B cell (primary cell): ENCODE measurements around the gene RNF217. TPM values are rescaled to one million over a fixed set of nuclear protein-coding genes. Genes with fewer than 3 reads are reported as not detected.

Experiments used
- ATAC-seq: fragments of 200-7000 bp; cut with Tn5 transposase; one replicate; pipeline ENCODE4 v1.10.0; 2021; ENCODE audit warnings: low read depth, mild to moderate bottlenecking, moderate number of reproducible peaks, moderate library complexity
- CTCF ChIA-PET: fragments of 350-600 bp; sonication (Branson Sonifier 250); formaldehyde crosslinking; loops from one replicate; lab custom pipeline; 2021; ENCODE audit warnings: antibody characterized with exemption, inconsistent platforms; lab: Charles Lee
- POLR2A ChIA-PET: fragments of 350-600 bp; sonication (Branson Sonifier 250); formaldehyde crosslinking; loops from one replicate; lab custom pipeline; 2021; ENCODE audit warnings: antibody characterized with exemption; lab: Charles Lee
- DNase-seq: peaks from one replicate; pipeline ENCODE4 v3.0.0; 2013
- H2AFZ ChIP-seq: 2 replicates; pipeline ENCODE4 v1.6.1; 2012; ENCODE audit warnings: mild to moderate bottlenecking, low read depth, low read length; ENCODE audit not compliant: insufficient read depth, poor library complexity, severe bottlenecking
- H3K27ac ChIP-seq, 2 donors: 1 replicate in 1 of 2; 2 replicates in 1 of 2; pipeline ENCODE4 v1.5.1; 2012 to 2013; ENCODE audit warnings: low read length in 2 of 2, mild to moderate bottlenecking in 2 of 2, moderate library complexity in 1 of 2
- H3K27me3 ChIP-seq, 4 experiments: fragments of 200-600 bp in 1 of 4; sonication (generic) in 1 of 4; replicated peaks in 1 of 4; 1 replicate in 2 of 4; 2 replicates in 2 of 4; pipeline versions ENCODE4 v1.6.1 to v1.7.0; 2013 to 2016; ENCODE audit warnings: low read length in 3 of 4, mild to moderate bottlenecking in 2 of 4, mixed read lengths in 1 of 4, moderate library complexity in 1 of 4; ENCODE audit not compliant: insufficient read depth in 4 of 4, control insufficient read depth in 3 of 4; ENCODE audit errors: control extremely low read depth in 1 of 4
- H3K36me3 ChIP-seq, 2 experiments: replicated peaks in 1 of 2; 1 replicate in 1 of 2; 2 replicates in 1 of 2; pipeline versions ENCODE4 v1.6.1 to v1.7.1; 2013; ENCODE audit warnings: low read length in 1 of 2; ENCODE audit not compliant: insufficient read depth in 2 of 2, control insufficient read depth in 1 of 2; ENCODE audit errors: control extremely low read depth in 1 of 2, extremely low read depth in 1 of 2
- H3K4me1 ChIP-seq, 2 donors: fragments of 200-600 bp in 1 of 2; sonication (generic) in 1 of 2; 1 replicate in 1 of 2; 2 replicates in 1 of 2; pipeline versions ENCODE4 v1.5.1 to v1.6.1; 2013 to 2017; ENCODE audit warnings: low read length in 2 of 2; ENCODE audit not compliant: control insufficient read depth in 2 of 2, insufficient read depth in 2 of 2
- H3K4me2 ChIP-seq: replicated peaks from 2 replicates; pipeline ENCODE3; 2012; ENCODE audit warnings: mild to moderate bottlenecking, low read depth, low read length; ENCODE audit not compliant: poor library complexity, severe bottlenecking
- H3K4me3 ChIP-seq, 5 experiments: fragments of 200-600 bp in 1 of 5; sonication (generic) in 1 of 5; 1 replicate in 3 of 5; 2 replicates in 2 of 5; pipeline versions ENCODE4 v1.5.1 to v1.7.0; 2011 to 2016; ENCODE audit warnings: low read length in 4 of 5, mild to moderate bottlenecking in 4 of 5, low read depth in 2 of 5, control low read depth in 1 of 5, moderate library complexity in 1 of 5; ENCODE audit not compliant: insufficient read depth in 1 of 5; ENCODE audit errors: control extremely low read depth in 1 of 5, extremely low read depth in 1 of 5
- H3K79me2 ChIP-seq: fragments of 200-600 bp; sonication (generic); one replicate; pipeline ENCODE4 v1.6.0; 2016; ENCODE audit warnings: low read length; ENCODE audit not compliant: control insufficient read depth, insufficient read depth
- H3K9ac ChIP-seq: fragments of 200-600 bp; sonication (generic); 2 replicates; pipeline ENCODE4 v1.6.1; 2017; ENCODE audit warnings: mild to moderate bottlenecking, low read length, moderate library complexity
- H3K9me3 ChIP-seq, 3 donors: one replicate each; pipeline versions ENCODE4 v1.6.1 to v1.7.1; 2013; ENCODE audit warnings: low read length in 2 of 3; ENCODE audit not compliant: control insufficient read depth in 2 of 3, insufficient read depth in 1 of 3; ENCODE audit errors: control extremely low read depth in 1 of 3
- H4K20me1 ChIP-seq: 2 replicates; pipeline ENCODE4 v1.6.0; 2012; ENCODE audit warnings: mild to moderate bottlenecking, low read length; ENCODE audit not compliant: insufficient read depth, control insufficient read depth, poor library complexity, severe bottlenecking
- H3K27ac Mint-ChIP-seq: one replicate; pipeline ENCODE4 v1.8.0; 2021; ENCODE audit warnings: mixed read lengths
- H3K27me3 Mint-ChIP-seq: one replicate; pipeline ENCODE4 v1.8.0; 2021; ENCODE audit warnings: mixed read lengths
- H3K4me1 Mint-ChIP-seq: one replicate; pipeline ENCODE4 v1.8.0; 2021; ENCODE audit warnings: mixed read lengths
- H3K4me3 Mint-ChIP-seq: one replicate; pipeline ENCODE4 v1.8.0; 2021; ENCODE audit warnings: mixed read lengths
- H3K9me3 Mint-ChIP-seq: one replicate; pipeline ENCODE4 v1.8.0; 2022; ENCODE audit warnings: mixed read lengths; ENCODE audit not compliant: insufficient read depth
- EZH2 ChIP-seq: IDR thresholded peaks from 2 replicates; pipeline ENCODE4 v1.6.1; 2012; ENCODE audit warnings: borderline replicate concordance, low read depth, mild to moderate bottlenecking, moderate library complexity, low read length; ENCODE audit not compliant: insufficient read depth, poor library complexity, severe bottlenecking
- WGBS: methylation state at CpG from one replicate; pipeline ENCODE4 v1.1.5; 2013; ENCODE audit warnings: missing lambda C conversion rate; ENCODE audit not compliant: insufficient coverage; 5-methylcytosine and 5-hydroxymethylcytosine counted together
- intact Hi-C: fragments of 100-400 bp; cut with micrococcal nuclease; formaldehyde crosslinking; loops from one replicate; pipeline ENCODE4 v1.10.0; 2022
- polyA plus RNA-seq: library from polyadenylated mRNA; depleted of rRNA; stranded (reverse); fragments of >200 nt; gene quantifications from 2 replicates; pipeline ENCODE4 v1.2.3, GENCODE V29; 2012
- total RNA-seq, 2 donors: library from RNA; stranded (reverse); fragments of 120-200 nt in 1 of 2; gene quantifications; 1 replicate in 1 of 2; 2 replicates in 1 of 2; pipeline versions ENCODE4 v1.2.3 to v1.2.4, GENCODE V29; 2013 to 2022
- TF ChIP-seq, protein P1 (sequence below): fragments of 200-600 bp; IDR thresholded peaks from one replicate; pipeline ENCODE4 v1.8.0; 2022; ENCODE audit warnings: antibody characterized with exemption, mild to moderate bottlenecking

The RNF217 gene
- total and polyA plus RNA-seq, 2 donors (not counting 1 experiment from before 2014, with no cell fraction given), result 0.03 TPM; not detected in 1

DNA sequence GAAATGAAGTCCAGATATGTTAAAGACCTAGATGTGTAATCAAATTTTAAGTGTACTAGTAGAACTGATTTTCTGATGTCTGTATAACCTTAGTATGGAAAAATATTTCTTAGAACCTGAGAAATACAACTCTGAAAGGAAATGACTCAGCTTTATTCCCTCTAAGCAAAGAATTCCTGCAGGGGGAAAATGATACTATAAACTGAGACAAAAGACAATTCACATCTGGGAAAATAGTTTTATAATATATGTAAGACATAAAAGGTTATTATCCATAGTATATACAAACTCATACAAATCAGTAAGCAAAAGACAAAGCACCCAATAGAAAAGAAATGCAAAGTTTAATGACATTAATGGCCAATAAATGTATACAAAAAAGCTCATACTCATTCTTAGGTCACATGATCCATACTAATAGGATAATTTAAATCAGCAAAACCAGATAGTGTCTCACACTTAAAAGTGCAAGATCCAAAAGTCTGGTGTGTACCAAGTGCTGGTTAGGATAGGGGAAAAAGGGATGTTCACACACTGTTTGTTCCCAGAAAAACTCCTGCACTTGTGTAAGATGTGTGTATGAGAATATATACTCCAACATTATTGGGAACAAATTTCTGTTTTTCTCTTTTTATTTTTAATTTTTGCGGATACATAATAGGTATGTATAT is 22.6 kb downstream of the RNF217 start:
- Mint-ChIP-seq H3K4me1 (no peaks in the 10 kb centered on the region), H3K27me3 (no peaks in the 10 kb centered on the region), H3K27ac (no peak overlapping the region), H3K4me3 (no peak overlapping the region), H3K9me3 (no peaks in the 10 kb centered on the region)
- no peak overlapping the region for H3K9ac ChIP-seq
- H3K4me1 ChIP-seq, result no peaks in the 10 kb centered on the region
- H4K20me1 ChIP-seq, result no peaks in the 10 kb centered on the region
- intact Hi-C loops, result no loop called here
- DNase-seq, result no peak
- H3K27ac ChIP-seq, result no peak overlapping the region
- H3K4me2 ChIP-seq, result no peak overlapping the region
- no peaks in the 10 kb centered on the region for H3K27me3 ChIP-seq
- ChIA-PET CTCF (no interaction called here), POLR2A (no interaction called here)
- no peak overlapping the region for H2AFZ ChIP-seq
- H3K36me3 ChIP-seq, result no peaks in the 10 kb centered on the region
- no CpG with 5 or more reads among the region's 1 CpG for WGBS
- TF ChIP-seq, protein P1, sequence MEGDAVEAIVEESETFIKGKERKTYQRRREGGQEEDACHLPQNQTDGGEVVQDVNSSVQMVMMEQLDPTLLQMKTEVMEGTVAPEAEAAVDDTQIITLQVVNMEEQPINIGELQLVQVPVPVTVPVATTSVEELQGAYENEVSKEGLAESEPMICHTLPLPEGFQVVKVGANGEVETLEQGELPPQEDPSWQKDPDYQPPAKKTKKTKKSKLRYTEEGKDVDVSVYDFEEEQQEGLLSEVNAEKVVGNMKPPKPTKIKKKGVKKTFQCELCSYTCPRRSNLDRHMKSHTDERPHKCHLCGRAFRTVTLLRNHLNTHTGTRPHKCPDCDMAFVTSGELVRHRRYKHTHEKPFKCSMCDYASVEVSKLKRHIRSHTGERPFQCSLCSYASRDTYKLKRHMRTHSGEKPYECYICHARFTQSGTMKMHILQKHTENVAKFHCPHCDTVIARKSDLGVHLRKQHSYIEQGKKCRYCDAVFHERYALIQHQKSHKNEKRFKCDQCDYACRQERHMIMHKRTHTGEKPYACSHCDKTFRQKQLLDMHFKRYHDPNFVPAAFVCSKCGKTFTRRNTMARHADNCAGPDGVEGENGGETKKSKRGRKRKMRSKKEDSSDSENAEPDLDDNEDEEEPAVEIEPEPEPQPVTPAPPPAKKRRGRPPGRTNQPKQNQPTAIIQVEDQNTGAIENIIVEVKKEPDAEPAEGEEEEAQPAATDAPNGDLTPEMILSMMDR, result no peak
- no peak for TF ChIP-seq EZH2
- ATAC-seq, result no peak
- no peaks in the 10 kb centered on the region for H3K9me3 ChIP-seq
- no peaks in the 10 kb centered on the region for H3K79me2 ChIP-seq
- H3K4me3 ChIP-seq, result no peak overlapping the region

DNA sequence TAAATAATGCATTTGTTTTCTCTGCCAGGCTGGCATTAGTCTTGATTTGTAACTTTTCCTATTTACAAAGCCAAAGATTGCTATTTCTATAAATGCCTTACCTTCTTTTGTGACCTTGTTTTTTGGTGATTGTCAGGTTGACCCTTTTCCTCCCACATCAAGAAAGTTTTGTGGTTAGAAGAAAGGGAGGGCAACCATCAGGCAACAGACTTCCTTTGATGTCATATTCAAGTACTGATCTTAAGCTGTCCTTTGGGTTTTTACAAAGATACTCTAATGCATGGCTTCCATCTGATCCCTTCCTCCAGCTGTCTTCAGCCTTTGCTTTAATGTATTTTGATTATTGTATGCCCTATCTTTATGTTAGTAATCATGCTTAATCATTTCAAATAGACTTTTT is 23.9 kb downstream of the RNF217 start:
- Histone ChIP-seq H3K79me2 (no peaks in the 10 kb centered on the region), H3K27me3 (no peaks in the 10 kb centered on the region), H3K9me3 (no peaks in the 10 kb centered on the region), H3K9ac (no peak overlapping the region), H3K4me3 (no peak overlapping the region), H4K20me1 (no peaks in the 10 kb centered on the region), H2AFZ (no peak overlapping the region), H3K4me1 (no peaks in the 10 kb centered on the region), H3K27ac (no peak overlapping the region), H3K36me3 (no peaks in the 10 kb centered on the region), H3K4me2 (no peak overlapping the region)
- intact Hi-C loops, result no loop called here
- Mint-ChIP-seq H3K27ac (no peak overlapping the region), H3K27me3 (no peaks in the 10 kb centered on the region), H3K4me3 (no peak overlapping the region), H3K4me1 (no peaks in the 10 kb centered on the region), H3K9me3 (no peaks in the 10 kb centered on the region)
- ATAC-seq, result no peak
- DNase-seq, result no peak
- ChIA-PET CTCF (no interaction called here), POLR2A (no interaction called here)
- TF ChIP-seq, protein P1, result no peak
- no peak for TF ChIP-seq EZH2
